ENCODE results near the gene ZNF334. TPM values are rescaled to one million over a fixed set of nuclear protein-coding genes. Genes with fewer than 3 reads are reported as not detected.

Gene ZNF334
- total RNA-seq (2021) = 17.2 and 19.5 TPM in 2 replicates
- long read RNA-seq, transcript ZNF334-201 (5 exons, 3,890 nt) = major isoform, 11 of 77 reads
- long read RNA-seq, partial matches to known transcripts = 13 of 77 reads
- long read RNA-seq, other reads (novel, unspliced or antisense) = 52 of 77 reads

GRCh38 chr20:46512943-46513844 is at the start of gene ZNF334:
Gene ZNF334 (minus strand): TSS chr20:46513559. CDS start chr20:46512102, 1,457 bp downstream.
- H3K79me2 ChIP-seq (ENCODE audit: insufficient read depth, low read length) = no peaks in the 10 kb centered on the region
- no peak within 1 kb of the TSS for H2AFZ ChIP-seq (ENCODE audit: low read length)
- H3K27ac ChIP-seq (ENCODE audit: insufficient read length, low read depth, low read length) = no peak within 1 kb of the TSS
- no peak within 1 kb of the TSS for H2BK15ac ChIP-seq (ENCODE audit: low read depth, low read length)
- no peak within 1 kb of the TSS for H2BK20ac ChIP-seq (ENCODE audit: low read depth, low read length, poor library complexity, severe bottlenecking)
- no peak within 1 kb of the TSS for H3K23ac ChIP-seq (ENCODE audit: insufficient read length, low read depth, low read length)
- no peaks in the 10 kb centered on the region for H3K9me3 ChIP-seq (ENCODE audit: control insufficient read depth, low read depth, low read length)
- no peak within 1 kb of the TSS for H4K5ac ChIP-seq (ENCODE audit: insufficient read length, low read depth, low read length)
- no peak within 1 kb of the TSS for H4K8ac ChIP-seq (replicated peaks; ENCODE audit: insufficient read length, low read depth, low read length)
- Mint-ChIP-seq H3K27me3 (ENCODE audit: low read depth) (peaks cover 20% of the 10 kb centered on the region), H3K9me3 (peaks cover 0 to 30% of the 10 kb centered on the region in 2 experiments; a peak in 3 of 5 replicates), H3K4me3 (peak within 1 kb of the TSS; percentile 92 to 95), H3K27ac (peak within 1 kb of the TSS; percentile 63 to 98 (median 97); a peak in 4 of 7 replicates), H3K4me1 (peaks cover 4 to 7% of the 10 kb centered on the region in 2 experiments; a peak in 3 of 4 replicates), H3K36me3 (ENCODE audit: insufficient read depth in 1 of 3, low read depth in 3 of 3) (peaks cover 26 to 39% (median 38%) of the 10 kb centered on the region in 3 experiments)
- no CpG with 5 or more reads among the region's 49 CpGs for WGBS (ENCODE audit: extremely low coverage, insufficient read length, low lambda C conversion rate)
- no peaks in the 10 kb centered on the region for H4K20me1 ChIP-seq (ENCODE audit: control insufficient read depth, insufficient read depth, insufficient read length)
- H3K4ac ChIP-seq (ENCODE audit: low read depth, low read length) = no peak within 1 kb of the TSS
- peak within 1 kb of the TSS; percentile 93 for H3K14ac ChIP-seq (ENCODE audit: insufficient read depth, low read length)
- peaks cover 7% of the 10 kb centered on the region for H3K23me2 ChIP-seq (ENCODE audit: insufficient read length, low read depth, low read length, poor library complexity, severe bottlenecking)
- no peak within 1 kb of the TSS for H2BK5ac ChIP-seq (ENCODE audit: insufficient read length, low read length)
- no peaks in the 10 kb centered on the region for H3K4me1 ChIP-seq (ENCODE audit: insufficient read depth, low read length)
- peak within 1 kb of the TSS; percentile 90 for H3K4me2 ChIP-seq (ENCODE audit: insufficient read depth, insufficient read length, low read length)
- H2BK120ac ChIP-seq (ENCODE audit: low read depth, low read length, poor library complexity, severe bottlenecking) = no peak within 1 kb of the TSS
- peak within 1 kb of the TSS; percentile 88 for H3K18ac ChIP-seq (ENCODE audit: insufficient read length, low read depth, low read length)
- no peak within 1 kb of the TSS for H2AK5ac ChIP-seq (ENCODE audit: insufficient read length, low read length)
- no peaks in the 10 kb centered on the region for H3K27me3 ChIP-seq (ENCODE audit: insufficient read depth, low read length)
- no peak for TF ChIP-seq CTCF (conservative IDR thresholded peaks at IDR 0.05)
- H4K91ac ChIP-seq (ENCODE audit: insufficient read length, low read depth, low read length) = no peak within 1 kb of the TSS
- no peak within 1 kb of the TSS for H2BK12ac ChIP-seq (ENCODE audit: insufficient read length, low read depth, low read length)
- peak; percentile 91 for DNase-seq
- no peak within 1 kb of the TSS for H3K56ac ChIP-seq (ENCODE audit: insufficient read length, low read depth, low read length)
- no peak within 1 kb of the TSS for H3T11ph ChIP-seq (ENCODE audit: low read length)
- no peaks in the 10 kb centered on the region for H3K79me1 ChIP-seq (ENCODE audit: insufficient read depth, low read depth, low read length, poor library complexity, severe bottlenecking)
- peak within 1 kb of the TSS; percentile 84 for H3K9ac ChIP-seq (ENCODE audit: extremely low read depth, insufficient read length, low read length)

Data from H9 (cell line).